Stimulated activated memory B cell treated with anti-CD40 and anti-IgM and Interleukin-4, amounts not matched to agents 10 μg/mL and 1 μg/mL and 100 μg/mL, for 72 hours (primary cell): Measurements from ENCODE around the gene PCBP3.

Source experiments
- ATAC-seq: fragments of 150-1000 bp; cut with Tn5 transposase; 2 replicates; pipeline ENCODE4 v1.10.0; 2021
- H3K27ac Mint-ChIP-seq: one replicate; pipeline ENCODE4 v1.8.0; 2022; ENCODE audit warnings: mild to moderate bottlenecking, mixed read lengths
- H3K27me3 Mint-ChIP-seq: one replicate; pipeline ENCODE4 v1.8.0; 2022; ENCODE audit warnings: mixed read lengths
- H3K36me3 Mint-ChIP-seq: one replicate; pipeline ENCODE4 v1.8.0; 2022; ENCODE audit warnings: mixed read lengths
- H3K4me1 Mint-ChIP-seq: one replicate; pipeline ENCODE4 v1.8.0; 2022; ENCODE audit warnings: mixed read lengths
- H3K4me3 Mint-ChIP-seq: one replicate; pipeline ENCODE4 v1.8.0; 2022; ENCODE audit warnings: mild to moderate bottlenecking, moderate library complexity, mixed read lengths
- H3K9me3 Mint-ChIP-seq: one replicate; pipeline ENCODE4 v1.8.0; 2022; ENCODE audit warnings: mixed read lengths

PCBP3 gene

GRCh38 chr21:45836694-45837670, 193.5 kb downstream of the PCBP3 start:
- Mint-ChIP-seq H3K4me3 (no peak overlapping the region), H3K36me3 (peaks cover 17% of the 10 kb centered on the region), H3K9me3 (peaks cover 16% of the 10 kb centered on the region), H3K27me3 (peaks cover 13% of the 10 kb centered on the region), H3K27ac (no peak overlapping the region), H3K4me1 (no peaks in the 10 kb centered on the region)
- no peak for ATAC-seq

- Mint-ChIP-seq H3K9me3 (peaks cover 13% of the 10 kb centered on the region), H3K36me3 (peaks cover 15% of the 10 kb centered on the region), H3K4me3 (no peak overlapping the region), H3K27me3 (peaks cover 17% of the 10 kb centered on the region), H3K4me1 (no peaks in the 10 kb centered on the region), H3K27ac (no peak overlapping the region)
- ATAC-seq, result no peak
These were observed 194.4 kb downstream of the PCBP3 start for GRCh38 chr21:45837936-45838335.

GRCh38 chr21:45838634-45839033, 195.1 kb downstream of the PCBP3 start:
- Mint-ChIP-seq H3K27ac (no peak overlapping the region), H3K4me3 (no peak overlapping the region), H3K36me3 (peaks cover 15% of the 10 kb centered on the region), H3K4me1 (no peaks in the 10 kb centered on the region), H3K9me3 (peaks cover 12% of the 10 kb centered on the region), H3K27me3 (peaks cover 17% of the 10 kb centered on the region)
- ATAC-seq, result no peak

GRCh38 chr21:45839274-45839673, 195.7 kb downstream of the PCBP3 start:
- Mint-ChIP-seq H3K4me3 (no peak overlapping the region), H3K4me1 (no peaks in the 10 kb centered on the region), H3K36me3 (peaks cover 15% of the 10 kb centered on the region), H3K27ac (no peak overlapping the region), H3K27me3 (peaks cover 17% of the 10 kb centered on the region), H3K9me3 (peaks cover 12% of the 10 kb centered on the region)
- ATAC-seq, result no peak

- Mint-ChIP-seq H3K4me3 (no peak overlapping the region), H3K27ac (no peak overlapping the region), H3K27me3 (peaks cover 17% of the 10 kb centered on the region), H3K9me3 (peaks cover 12% of the 10 kb centered on the region), H3K36me3 (peaks cover 15% of the 10 kb centered on the region), H3K4me1 (no peaks in the 10 kb centered on the region)
- no peak for ATAC-seq
These were observed 197.5 kb downstream of the PCBP3 start for GRCh38 chr21:45841033-45841432.

GRCh38 chr21:45843426-45843825, 199.9 kb downstream of the PCBP3 start:
- Mint-ChIP-seq H3K9me3 (peaks cover 12% of the 10 kb centered on the region), H3K4me1 (no peaks in the 10 kb centered on the region), H3K36me3 (peaks cover 15% of the 10 kb centered on the region), H3K27me3 (peaks cover 17% of the 10 kb centered on the region), H3K27ac (no peak overlapping the region), H3K4me3 (no peak overlapping the region)
- no peak for ATAC-seq

GRCh38 chr21:45844181-45844580, 200.7 kb downstream of the PCBP3 start:
- ATAC-seq, result no peak
- Mint-ChIP-seq H3K27ac (no peak overlapping the region), H3K27me3 (peaks cover 17% of the 10 kb centered on the region), H3K4me1 (no peaks in the 10 kb centered on the region), H3K36me3 (peaks cover 15% of the 10 kb centered on the region), H3K9me3 (peaks cover 12% of the 10 kb centered on the region), H3K4me3 (no peak overlapping the region)

- Mint-ChIP-seq H3K27me3 (peaks cover 21% of the 10 kb centered on the region), H3K27ac (no peak overlapping the region), H3K9me3 (peaks cover 12% of the 10 kb centered on the region), H3K4me3 (no peak overlapping the region), H3K4me1 (no peaks in the 10 kb centered on the region), H3K36me3 (peaks cover 15% of the 10 kb centered on the region)
- ATAC-seq, result no peak
These were observed 201.7 kb downstream of the PCBP3 start for GRCh38 chr21:45845063-45845769.

- Mint-ChIP-seq H3K4me3 (no peak overlapping the region), H3K27ac (no peak overlapping the region), H3K4me1 (no peaks in the 10 kb centered on the region), H3K9me3 (peaks cover 12% of the 10 kb centered on the region), H3K27me3 (peaks cover 23% of the 10 kb centered on the region), H3K36me3 (peaks cover 15% of the 10 kb centered on the region)
- ATAC-seq, result no peak
These were observed 202.2 kb downstream of the PCBP3 start for GRCh38 chr21:45845770-45846090.

- H3K9me3 Mint-ChIP-seq, result peaks cover 6% of the 10 kb centered on the region
- ATAC-seq, result no peak
- no peak overlapping the region for H3K4me3 Mint-ChIP-seq
- H3K27me3 Mint-ChIP-seq, result peaks cover 15% of the 10 kb centered on the region
- H3K27ac Mint-ChIP-seq, result no peak overlapping the region
- H3K36me3 Mint-ChIP-seq, result peaks cover 8% of the 10 kb centered on the region
- peaks cover 5% of the 10 kb centered on the region for H3K4me1 Mint-ChIP-seq
These were observed 203.0 kb downstream of the PCBP3 start for GRCh38 chr21:45846373-45847160.

GRCh38 chr21:45847870-45848269, 204.3 kb downstream of the PCBP3 start:
- Mint-ChIP-seq H3K27me3 (peaks cover 7% of the 10 kb centered on the region), H3K4me3 (no peak overlapping the region)

GRCh38 chr21:45848331-45848730, 204.8 kb downstream of the PCBP3 start:
- H3K27me3 Mint-ChIP-seq, result peaks cover 7% of the 10 kb centered on the region
- no peak overlapping the region for H3K27ac Mint-ChIP-seq
- ATAC-seq, result no peak
- no peaks in the 10 kb centered on the region for H3K36me3 Mint-ChIP-seq
- H3K9me3 Mint-ChIP-seq, result no peaks in the 10 kb centered on the region
- H3K4me3 Mint-ChIP-seq, result no peak overlapping the region
- peaks cover 7% of the 10 kb centered on the region for H3K4me1 Mint-ChIP-seq

More at GRCh38 chr21:45847870-45848269, 204.3 kb downstream of the PCBP3 start:
- Mint-ChIP-seq H3K27ac (no peak overlapping the region), H3K36me3 (no peaks in the 10 kb centered on the region), H3K4me1 (peaks cover 7% of the 10 kb centered on the region), H3K9me3 (no peaks in the 10 kb centered on the region)
- no peak for ATAC-seq

- ATAC-seq, result no peak
- Mint-ChIP-seq H3K27me3 (peaks cover 7% of the 10 kb centered on the region), H3K9me3 (no peaks in the 10 kb centered on the region), H3K4me3 (no peak overlapping the region), H3K4me1 (peaks cover 7% of the 10 kb centered on the region), H3K27ac (no peak overlapping the region), H3K36me3 (no peaks in the 10 kb centered on the region)
These were observed 205.3 kb downstream of the PCBP3 start for GRCh38 chr21:45848805-45849204.

- Mint-ChIP-seq H3K27me3 (peaks cover 8% of the 10 kb centered on the region), H3K4me3 (no peak overlapping the region), H3K27ac (no peak overlapping the region), H3K4me1 (peaks cover 7% of the 10 kb centered on the region), H3K36me3 (no peaks in the 10 kb centered on the region), H3K9me3 (no peaks in the 10 kb centered on the region)
- no peak for ATAC-seq
These were observed 206.1 kb downstream of the PCBP3 start for GRCh38 chr21:45849651-45850050.

- peaks cover 14% of the 10 kb centered on the region for H3K27me3 Mint-ChIP-seq
These were observed 206.7 kb downstream of the PCBP3 start for GRCh38 chr21:45850181-45850580.

More at GRCh38 chr21:45850181-45850580, 206.7 kb downstream of the PCBP3 start:
- no peak overlapping the region for H3K4me3 Mint-ChIP-seq
- H3K4me1 Mint-ChIP-seq, result peaks cover 7% of the 10 kb centered on the region
- ATAC-seq, result no peak
- no peak overlapping the region for H3K27ac Mint-ChIP-seq
- no peaks in the 10 kb centered on the region for H3K36me3 Mint-ChIP-seq
- no peaks in the 10 kb centered on the region for H3K9me3 Mint-ChIP-seq
